SK-N-MC (cell line): ENCODE measurements around the gene SH2D1A.

Experiments
- EZH2 ChIP-seq: fragments of 200-600 bp; sonication (generic); IDR thresholded peaks from one replicate; pipeline ENCODE4 v1.6.1; 2017; ENCODE audit warnings: antibody characterized with exemption
- FOXP2 ChIP-seq: optimal IDR thresholded peaks from 2 replicates; pipeline ENCODE3; 2011; ENCODE audit warnings: mild to moderate bottlenecking, moderate library complexity; ENCODE audit not compliant: insufficient read depth; ENCODE audit errors: extremely low read length, control extremely low read depth
- POLR2AphosphoS5 ChIP-seq: IDR thresholded peaks from 2 replicates; pipeline ENCODE4 v1.6.1; 2012; ENCODE audit warnings: mild to moderate bottlenecking, low read depth, low read length, borderline replicate concordance

- TF ChIP-seq POLR2AphosphoS5, result no peak
- TF ChIP-seq EZH2, result no peak
- TF ChIP-seq FOXP2, result no peak
Measured at GRCh38 chrX:124344246-124344645, 2.1 kb upstream of the SH2D1A start.
